Suprapubic skin (tissue), 4 donors: ENCODE results near the gene CSH1.

ENCODE experiments used
- EP300 ChIP-seq: sonication (generic); formaldehyde crosslinking; IDR thresholded peaks from one replicate; pipeline ENCODE4 v1.6.1; 2017; ENCODE audit warnings: antibody characterized with exemption
- POLR2A ChIP-seq, 2 donors: fragments of 450-650 bp; IDR thresholded peaks; one replicate each; pipeline ENCODE4 v1.6.1; 2017; ENCODE audit warnings: antibody characterized with exemption in 2 of 2, mild to moderate bottlenecking in 2 of 2, moderate library complexity in 2 of 2
- POLR2AphosphoS5 ChIP-seq, 3 donors: sonication (generic); formaldehyde crosslinking; IDR thresholded peaks; one replicate each; pipeline ENCODE4 v1.6.1; 2017; ENCODE audit warnings: antibody characterized with exemption in 3 of 3
- TF ChIP-seq, protein P1 (sequence below), 2 donors: fragments of 200-600 bp in 1 of 2; fragments of 450-650 bp in 1 of 2; sonication (generic) in 1 of 2; IDR thresholded peaks; one replicate each; pipeline ENCODE4 v1.5.1; 2016 to 2019; ENCODE audit warnings: antibody characterized with exemption in 2 of 2, mild to moderate bottlenecking in 1 of 2, moderate library complexity in 1 of 2

DNA sequence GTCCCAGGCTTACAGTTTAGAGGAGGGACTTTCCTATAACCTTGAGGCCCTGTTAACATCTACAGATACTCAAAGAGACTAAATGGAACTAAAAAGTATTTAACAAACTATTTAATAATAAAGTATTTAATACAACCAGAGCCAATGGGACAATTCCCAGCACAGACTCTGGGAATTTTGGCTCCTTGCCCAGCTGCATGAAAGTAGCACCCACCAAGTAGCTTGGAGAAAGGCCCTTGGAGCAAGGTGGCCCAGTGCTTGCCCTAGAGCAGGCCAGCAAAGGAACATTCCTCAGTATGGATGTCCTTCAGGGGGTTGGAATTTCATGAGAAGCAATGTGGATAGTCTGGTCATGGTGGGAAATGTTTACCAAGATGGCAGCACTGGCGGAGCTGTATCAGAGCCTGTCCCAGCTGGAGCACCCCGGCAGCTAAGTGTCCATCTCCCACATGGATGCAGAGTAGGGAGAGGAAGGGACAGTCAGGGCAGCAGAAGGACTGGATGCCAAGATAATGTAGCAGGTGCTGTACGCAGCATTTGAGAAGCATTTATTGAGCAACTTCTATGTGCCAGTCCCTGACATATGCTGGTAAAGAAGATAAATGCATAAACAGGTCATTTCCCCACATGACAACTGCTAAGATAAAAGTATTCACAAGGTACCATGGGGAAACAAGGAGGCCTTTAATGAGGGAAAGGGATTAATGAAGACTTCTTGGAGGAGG lies 48.7 kb downstream of the CSH1 start:
- no peak for TF ChIP-seq POLR2AphosphoS5 (IDR thresholded peaks at IDR 0.05)
- TF ChIP-seq, protein P1, sequence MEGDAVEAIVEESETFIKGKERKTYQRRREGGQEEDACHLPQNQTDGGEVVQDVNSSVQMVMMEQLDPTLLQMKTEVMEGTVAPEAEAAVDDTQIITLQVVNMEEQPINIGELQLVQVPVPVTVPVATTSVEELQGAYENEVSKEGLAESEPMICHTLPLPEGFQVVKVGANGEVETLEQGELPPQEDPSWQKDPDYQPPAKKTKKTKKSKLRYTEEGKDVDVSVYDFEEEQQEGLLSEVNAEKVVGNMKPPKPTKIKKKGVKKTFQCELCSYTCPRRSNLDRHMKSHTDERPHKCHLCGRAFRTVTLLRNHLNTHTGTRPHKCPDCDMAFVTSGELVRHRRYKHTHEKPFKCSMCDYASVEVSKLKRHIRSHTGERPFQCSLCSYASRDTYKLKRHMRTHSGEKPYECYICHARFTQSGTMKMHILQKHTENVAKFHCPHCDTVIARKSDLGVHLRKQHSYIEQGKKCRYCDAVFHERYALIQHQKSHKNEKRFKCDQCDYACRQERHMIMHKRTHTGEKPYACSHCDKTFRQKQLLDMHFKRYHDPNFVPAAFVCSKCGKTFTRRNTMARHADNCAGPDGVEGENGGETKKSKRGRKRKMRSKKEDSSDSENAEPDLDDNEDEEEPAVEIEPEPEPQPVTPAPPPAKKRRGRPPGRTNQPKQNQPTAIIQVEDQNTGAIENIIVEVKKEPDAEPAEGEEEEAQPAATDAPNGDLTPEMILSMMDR (IDR thresholded peaks at IDR 0.05), result no peak
- TF ChIP-seq POLR2A (IDR thresholded peaks at IDR 0.05), result no peak
- no peak for TF ChIP-seq EP300
